Suprapubic skin (tissue), 4 donors: Measurements from ENCODE around the gene MRPL3.

Source experiments
- CTCF ChIP-seq, 2 donors: fragments of 200-600 bp in 1 of 2; fragments of 450-650 bp in 1 of 2; sonication (generic) in 1 of 2; IDR thresholded peaks; one replicate each; pipeline ENCODE4 v1.5.1; 2016 to 2019; ENCODE audit warnings: antibody characterized with exemption in 2 of 2, mild to moderate bottlenecking in 1 of 2, moderate library complexity in 1 of 2
- EP300 ChIP-seq: sonication (generic); formaldehyde crosslinking; IDR thresholded peaks from one replicate; pipeline ENCODE4 v1.6.1; 2017; ENCODE audit warnings: antibody characterized with exemption
- POLR2A ChIP-seq, 2 donors: fragments of 450-650 bp; IDR thresholded peaks; one replicate each; pipeline ENCODE4 v1.6.1; 2017; ENCODE audit warnings: antibody characterized with exemption in 2 of 2, mild to moderate bottlenecking in 2 of 2, moderate library complexity in 2 of 2
- POLR2AphosphoS5 ChIP-seq, 3 donors: sonication (generic); formaldehyde crosslinking; IDR thresholded peaks; one replicate each; pipeline ENCODE4 v1.6.1; 2017; ENCODE audit warnings: antibody characterized with exemption in 3 of 3

GRCh38 chr3:131491775-131492174 is 11.0 kb downstream of the MRPL3 start:
- TF ChIP-seq EP300 (no peak), CTCF (IDR thresholded peaks at IDR 0.05) (no peak), POLR2A (IDR thresholded peaks at IDR 0.05) (no peak), POLR2AphosphoS5 (IDR thresholded peaks at IDR 0.05) (no peak)
